H9 (cell line): ENCODE results near the gene MUC7. TPM values are rescaled to one million over a fixed set of nuclear protein-coding genes. Genes with fewer than 3 reads are reported as not detected.

ENCODE experiments used
- DNase-seq: peaks from one replicate; pipeline ENCODE4 v3.0.0-alpha.2; 2017
- H2AFZ ChIP-seq: one replicate; pipeline ENCODE4 v1.6.1; 2013; ENCODE audit warnings: mild to moderate bottlenecking, low read length, control low read depth, moderate library complexity
- H2AK5ac ChIP-seq: 2 replicates; pipeline ENCODE4 v1.6.1; 2013; ENCODE audit warnings: low read length, control low read depth, mixed read lengths; ENCODE audit not compliant: insufficient read length
- H2BK120ac ChIP-seq: one replicate; pipeline ENCODE4 v1.6.1; 2013; ENCODE audit warnings: low read depth, mild to moderate bottlenecking, low read length, control low read depth, inconsistent platforms; ENCODE audit not compliant: poor library complexity, severe bottlenecking
- H2BK12ac ChIP-seq: 2 replicates; pipeline ENCODE4 v1.6.1; 2013; ENCODE audit warnings: low read length, control low read depth, mixed read lengths, low read depth; ENCODE audit not compliant: insufficient read length
- H2BK15ac ChIP-seq: 2 replicates; pipeline ENCODE4 v1.6.1; 2013; ENCODE audit warnings: low read depth, low read length, control low read depth
- H2BK20ac ChIP-seq: one replicate; pipeline ENCODE4 v1.6.1; 2013; ENCODE audit warnings: low read depth, mild to moderate bottlenecking, low read length, control low read depth, inconsistent platforms; ENCODE audit not compliant: poor library complexity, severe bottlenecking
- H2BK5ac ChIP-seq: 2 replicates; pipeline ENCODE4 v1.6.1; 2013; ENCODE audit warnings: low read length, control low read depth, mixed read lengths; ENCODE audit not compliant: insufficient read length
- H3K14ac ChIP-seq: 2 replicates; pipeline ENCODE4 v1.6.1; 2013; ENCODE audit warnings: low read length, control low read depth; ENCODE audit not compliant: insufficient read depth
- H3K18ac ChIP-seq: 2 replicates; pipeline ENCODE4 v1.6.1; 2013; ENCODE audit warnings: low read depth, mild to moderate bottlenecking, mixed read lengths, low read length, control low read depth; ENCODE audit not compliant: insufficient read length
- H3K23ac ChIP-seq: 2 replicates; pipeline ENCODE4 v1.6.1; 2013; ENCODE audit warnings: low read length, control low read depth, mixed read lengths, low read depth; ENCODE audit not compliant: insufficient read length
- H3K23me2 ChIP-seq: 2 replicates; pipeline ENCODE4 v1.6.1; 2013; ENCODE audit warnings: low read depth, mild to moderate bottlenecking, mixed read lengths, low read length, control low read depth; ENCODE audit not compliant: insufficient read length, poor library complexity, severe bottlenecking
- H3K27ac ChIP-seq: 2 replicates; pipeline ENCODE4 v1.5.1; 2013; ENCODE audit warnings: low read length, control low read depth, mixed read lengths, low read depth; ENCODE audit not compliant: insufficient read length
- H3K27me3 ChIP-seq: 2 replicates; pipeline ENCODE4 v1.6.1; 2013; ENCODE audit warnings: low read length, control low read depth, inconsistent platforms; ENCODE audit not compliant: insufficient read depth
- H3K4ac ChIP-seq: 2 replicates; pipeline ENCODE4 v1.6.1; 2013; ENCODE audit warnings: low read depth, mild to moderate bottlenecking, control low read depth, inconsistent platforms, low read length, moderate library complexity
- H3K4me1 ChIP-seq: 2 replicates; pipeline ENCODE4 v1.6.1; 2013; ENCODE audit warnings: low read length, control low read depth, inconsistent platforms; ENCODE audit not compliant: insufficient read depth
- H3K4me2 ChIP-seq: 2 replicates; pipeline ENCODE4 v1.6.1; 2013; ENCODE audit warnings: low read length, control low read depth, mixed read lengths; ENCODE audit not compliant: insufficient read length, insufficient read depth
- H3K56ac ChIP-seq: 2 replicates; pipeline ENCODE4 v1.6.1; 2013; ENCODE audit warnings: low read depth, mild to moderate bottlenecking, mixed read lengths, low read length, control low read depth; ENCODE audit not compliant: insufficient read length
- H3K79me1 ChIP-seq: 2 replicates; pipeline ENCODE4 v1.6.1; 2013; ENCODE audit warnings: low read depth, mild to moderate bottlenecking, moderate library complexity, low read length, control low read depth, inconsistent platforms; ENCODE audit not compliant: insufficient read depth, poor library complexity, severe bottlenecking
- H3K79me2 ChIP-seq: 2 replicates; pipeline ENCODE4 v1.6.1; 2013; ENCODE audit warnings: low read length, control low read depth, inconsistent platforms; ENCODE audit not compliant: insufficient read depth
- H3K9ac ChIP-seq: 2 replicates; pipeline ENCODE4 v1.6.1; 2013; ENCODE audit warnings: low read length, control low read depth, mixed read lengths; ENCODE audit not compliant: insufficient read length; ENCODE audit errors: extremely low read depth
- H3K9me3 ChIP-seq: one replicate; pipeline ENCODE4 v1.6.1; 2013; ENCODE audit warnings: low read depth, low read length, inconsistent platforms; ENCODE audit not compliant: control insufficient read depth
- H3T11ph ChIP-seq: one replicate; pipeline ENCODE4 v1.6.1; 2013; ENCODE audit warnings: mild to moderate bottlenecking, low read length, control low read depth, inconsistent platforms
- H4K20me1 ChIP-seq: one replicate; pipeline ENCODE4 v1.6.1; 2013; ENCODE audit not compliant: control insufficient read depth, insufficient read length, insufficient read depth
- H4K5ac ChIP-seq: 2 replicates; pipeline ENCODE4 v1.6.1; 2013; ENCODE audit warnings: low read depth, mild to moderate bottlenecking, mixed read lengths, low read length, control low read depth; ENCODE audit not compliant: insufficient read length
- H4K8ac ChIP-seq: replicated peaks from 2 replicates; pipeline ENCODE4 v1.6.1; 2013; ENCODE audit warnings: low read length, control low read depth, mixed read lengths, low read depth; ENCODE audit not compliant: insufficient read length
- H4K91ac ChIP-seq: 2 replicates; pipeline ENCODE4 v1.6.1; 2013; ENCODE audit warnings: low read depth, mild to moderate bottlenecking, moderate library complexity, mixed read lengths, low read length, control low read depth; ENCODE audit not compliant: insufficient read length
- H3K27ac Mint-ChIP-seq, 3 experiments: 2 replicates in 2 of 3; 3 replicates in 1 of 3; pipeline ENCODE4 v1.8.0; 2020 to 2021; ENCODE audit warnings: mixed read lengths in 3 of 3, mild to moderate bottlenecking in 1 of 3, moderate library complexity in 1 of 3
- H3K27me3 Mint-ChIP-seq: 2 replicates; pipeline ENCODE4 v1.8.0; 2021; ENCODE audit warnings: low read depth, mild to moderate bottlenecking, moderate library complexity, mixed read lengths
- H3K36me3 Mint-ChIP-seq, 3 experiments: 2 replicates in 2 of 3; 3 replicates in 1 of 3; pipeline ENCODE4 v1.8.0; 2020 to 2021; ENCODE audit warnings: low read depth in 3 of 3, mixed read lengths in 3 of 3; ENCODE audit not compliant: insufficient read depth in 1 of 3
- H3K4me1 Mint-ChIP-seq, 2 experiments: 2 replicates each; pipeline ENCODE4 v1.8.0; 2020; ENCODE audit warnings: mixed read lengths in 2 of 2
- H3K4me3 Mint-ChIP-seq, 2 experiments: 2 replicates in 1 of 2; 3 replicates in 1 of 2; pipeline ENCODE4 v1.8.0; 2020 to 2021; ENCODE audit warnings: mild to moderate bottlenecking in 2 of 2, mixed read lengths in 2 of 2, moderate library complexity in 1 of 2
- H3K9me3 Mint-ChIP-seq, 2 experiments: 2 replicates in 1 of 2; 3 replicates in 1 of 2; pipeline ENCODE4 v1.8.0; 2020; ENCODE audit warnings: mild to moderate bottlenecking in 2 of 2, mixed read lengths in 2 of 2, moderate library complexity in 1 of 2
- CTCF ChIP-seq: fragments of 200-600 bp; sonication (generic); conservative IDR thresholded peaks from 3 replicates; pipeline ENCODE4 v1.8.0; 2021; ENCODE audit warnings: antibody characterized with exemption, mild to moderate bottlenecking
- total RNA-seq: library from RNA; stranded (reverse); gene quantifications from 2 replicates; pipeline ENCODE4 v1.2.1, GENCODE V29; 2021

Gene MUC7
- total RNA-seq, 1 experiment from 2014 or later = not detected

GRCh38 chr4:70426789-70427188, 45.2 kb upstream of the MUC7 start:
- no peaks in the 10 kb centered on the region for H3K4me1 Mint-ChIP-seq

More at GRCh38 chr4:70426789-70427188, 45.2 kb upstream of the MUC7 start:
- Histone ChIP-seq H3K9ac (no peak overlapping the region), H3K9me3 (no peaks in the 10 kb centered on the region), H3K79me2 (no peaks in the 10 kb centered on the region), H3K79me1 (no peaks in the 10 kb centered on the region), H4K5ac (no peak overlapping the region), H2AK5ac (no peak overlapping the region), H2BK20ac (no peak overlapping the region), H2BK5ac (no peak overlapping the region), H3T11ph (no peak overlapping the region), H3K56ac (no peak overlapping the region), H3K4me2 (no peak overlapping the region), H3K27ac (no peak overlapping the region), H3K14ac (no peak overlapping the region), H2BK12ac (no peak overlapping the region), H3K23me2 (no peaks in the 10 kb centered on the region), H2AFZ (no peak overlapping the region), H2BK120ac (no peak overlapping the region), H4K91ac (no peak overlapping the region), H3K4ac (no peak overlapping the region), H3K27me3 (no peaks in the 10 kb centered on the region), H4K20me1 (no peaks in the 10 kb centered on the region), H3K4me1 (no peaks in the 10 kb centered on the region), H3K18ac (no peak overlapping the region), H4K8ac (no peak overlapping the region), H3K23ac (no peak overlapping the region), H2BK15ac (no peak overlapping the region)
- Mint-ChIP-seq H3K36me3 (peaks cover 9 to 15% (median 12%) of the 10 kb centered on the region in 3 experiments; a peak in 6 of 7 replicates), H3K27ac (no peak overlapping the region), H3K27me3 (peaks cover 2% of the 10 kb centered on the region; the same call in 1 of the 2 replicates), H3K4me3 (no peak overlapping the region), H3K9me3 (peaks cover 26 to 28% of the 10 kb centered on the region in 2 experiments)
- no peak for TF ChIP-seq CTCF
- DNase-seq = no peak
